Central memory CD4-positive, alpha-beta T cell (primary cell): ENCODE data around the gene ANKRD13D.
"Not testable (repeated sequence)": the region's sequence is repeated elsewhere in the genome, so short reads cannot be mapped to it uniquely, and the experiment has no call there.

Source experiments
- DNase-seq: peaks from one replicate; pipeline ENCODE4 v3.0.0; 2022
- total RNA-seq, 3 experiments: gene quantifications; one replicate each; lab custom pipeline; 2026; lab: John Stamatoyannopoulos, UW

Gene ANKRD13D
- 48.8 to 147 (median 136) reads per million in 3 experiments for total RNA-seq

- DNase-seq, result no peak
Observed at GRCh38 chr11:67289226-67289650, at the start of gene ANKRD13D. Gene ANKRD13D, plus strand, starts transcription at chr11:67289303. Its CDS starts 158 bp downstream, at chr11:67289461.

DNA sequence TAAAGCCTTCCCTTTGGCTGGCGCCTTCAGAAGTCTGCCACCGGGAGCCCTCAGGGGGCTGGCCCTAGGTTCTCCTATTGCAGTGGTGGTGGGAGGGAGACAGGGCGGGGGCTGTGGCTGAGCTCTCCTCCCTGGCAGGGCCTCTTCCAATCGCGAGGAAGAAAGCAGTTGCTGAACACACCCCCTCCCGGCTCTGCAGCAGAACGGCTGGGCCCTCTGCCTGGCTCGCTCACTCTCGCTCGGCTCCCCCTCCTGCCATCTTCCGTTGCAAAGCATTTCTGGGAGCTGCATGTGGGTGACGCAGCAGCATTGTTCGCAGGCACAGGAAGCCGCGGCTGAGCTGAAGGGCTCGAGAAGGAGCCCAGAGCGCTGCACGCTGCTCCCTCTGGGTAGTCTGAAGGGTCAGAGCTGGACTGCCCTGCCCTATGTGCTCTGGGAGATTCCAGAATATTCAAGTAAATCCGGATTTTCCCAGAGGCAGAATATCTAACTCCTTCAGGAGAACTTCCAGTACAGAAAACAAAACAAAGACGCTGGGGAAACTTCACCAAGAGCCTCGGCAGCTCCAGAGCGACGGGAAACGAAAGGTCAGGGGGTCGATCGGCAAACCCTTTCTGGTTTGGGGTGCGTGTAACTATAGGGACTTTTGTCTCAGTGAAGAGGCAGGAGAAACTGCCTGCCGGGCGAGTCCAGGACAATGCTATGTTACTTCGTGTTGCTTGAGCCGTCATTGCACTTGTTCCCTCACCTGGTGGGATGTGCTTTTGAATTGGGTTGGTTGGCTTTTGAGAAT is 49.1 kb upstream of the ANKRD13D start:
- peak; percentile 98 for DNase-seq

- peak; percentile 86 for DNase-seq
Observed at GRCh38 chr11:67240576-67241389, 48.3 kb upstream of the ANKRD13D start.

- no peak for DNase-seq
Observed at GRCh38 chr11:67242548-67242947, 46.6 kb upstream of the ANKRD13D start.

- DNase-seq, result no peak
Observed at GRCh38 chr11:67243051-67243450, 46.1 kb upstream of the ANKRD13D start.

- no peak for DNase-seq
Observed at GRCh38 chr11:67245046-67245445, 44.1 kb upstream of the ANKRD13D start.

DNA sequence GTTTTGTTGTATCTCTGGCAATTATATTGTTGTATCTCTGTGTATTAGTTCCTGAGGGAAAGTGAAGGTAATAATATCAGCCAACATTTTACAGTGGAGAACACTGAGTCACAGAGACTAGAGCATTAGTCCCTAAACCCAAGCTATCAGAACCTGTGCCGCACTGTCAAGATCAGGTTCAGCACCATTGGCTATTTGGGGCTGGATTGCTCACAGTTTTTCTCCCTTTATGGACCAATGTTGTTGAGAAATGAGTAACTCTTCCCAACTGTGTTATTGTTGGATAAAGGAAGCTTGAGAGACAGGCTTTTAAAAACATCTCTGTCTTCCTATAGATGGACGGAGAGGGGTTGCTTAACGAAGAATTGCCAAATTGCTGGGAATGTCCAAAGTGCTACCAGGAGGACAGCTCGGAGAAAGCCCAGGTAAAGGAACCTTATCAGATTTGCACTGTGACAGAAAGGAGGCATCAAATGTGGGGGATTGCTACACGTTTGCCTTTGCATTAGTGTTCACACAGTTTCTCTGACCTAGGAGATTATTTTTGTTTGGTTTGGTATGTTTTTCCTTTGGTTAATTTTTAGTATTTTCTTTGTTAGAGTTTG is 41.1 kb upstream of the ANKRD13D start:
- DNase-seq, result no peak

DNA sequence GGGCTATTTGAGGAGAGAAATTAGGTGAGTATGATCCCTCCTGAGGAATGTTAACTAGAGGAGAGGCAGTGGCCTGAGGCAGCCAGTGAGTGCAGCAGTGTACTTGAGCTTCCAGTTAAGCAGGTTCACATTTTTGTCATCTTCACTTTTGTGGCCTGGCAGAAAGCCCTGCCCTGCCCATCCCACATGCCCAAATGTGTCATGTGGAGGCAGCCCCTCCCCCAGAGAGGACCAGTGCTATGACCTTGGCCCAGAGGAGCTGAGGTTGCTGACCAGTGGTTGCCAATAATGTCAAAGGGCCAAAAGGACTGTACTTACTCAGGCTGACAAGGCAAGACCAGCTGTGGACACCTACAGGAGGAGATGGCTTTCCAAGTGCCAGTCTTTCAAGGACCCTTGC is 40.5 kb upstream of the ANKRD13D start:
- DNase-seq, result no peak

- no peak for DNase-seq
Observed at GRCh38 chr11:67250059-67251043, 38.8 kb upstream of the ANKRD13D start.

DNA sequence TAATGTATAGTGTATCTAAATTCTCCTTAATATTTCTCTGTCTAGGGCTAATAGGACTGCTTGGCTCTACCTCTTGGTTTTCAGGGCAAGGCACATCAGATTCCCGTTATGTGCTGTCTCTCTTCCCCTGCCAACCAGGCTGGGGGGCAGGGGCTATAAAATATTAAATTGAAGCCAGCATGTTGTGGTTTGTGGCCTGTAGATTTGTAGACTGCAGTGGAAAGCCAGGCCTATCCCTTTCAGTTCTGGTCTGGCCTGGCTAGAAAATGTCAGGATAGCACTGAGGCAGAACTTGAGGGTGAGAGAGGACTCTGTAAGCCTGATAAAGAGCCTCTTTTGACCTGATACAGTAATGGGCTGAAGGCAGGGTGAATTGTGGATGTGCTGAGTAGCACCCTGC is 37.3 kb upstream of the ANKRD13D start:
- DNase-seq, result no peak

DNA sequence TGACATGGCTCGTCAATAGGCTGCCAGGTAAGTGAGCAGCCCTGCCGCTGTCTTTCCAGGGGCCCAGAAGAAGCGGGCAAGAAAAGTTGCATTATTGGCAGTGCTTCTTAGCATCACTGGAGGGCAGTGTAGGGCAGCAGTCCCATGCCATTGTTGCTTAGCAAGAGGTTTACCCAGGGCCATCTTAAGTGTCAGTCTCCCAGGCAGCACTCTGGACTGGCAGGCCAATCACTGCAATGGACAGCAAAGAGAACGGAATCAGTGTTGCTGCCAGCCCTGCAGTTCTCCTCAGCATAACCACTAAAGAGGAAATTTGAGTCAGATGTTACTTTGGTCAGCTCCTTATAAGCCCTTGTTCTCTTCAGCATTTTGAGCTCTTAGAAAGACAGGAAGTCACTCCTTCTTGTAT is 36.3 kb upstream of the ANKRD13D start:
- DNase-seq, result no peak

GRCh38 chr11:67253872-67254624 is 35.1 kb upstream of the ANKRD13D start:
- DNase-seq, result no peak

- DNase-seq, result no peak
Observed at GRCh38 chr11:67254798-67255197, 34.3 kb upstream of the ANKRD13D start.

GRCh38 chr11:67255353-67255752 is 33.8 kb upstream of the ANKRD13D start:
- no peak for DNase-seq

DNA sequence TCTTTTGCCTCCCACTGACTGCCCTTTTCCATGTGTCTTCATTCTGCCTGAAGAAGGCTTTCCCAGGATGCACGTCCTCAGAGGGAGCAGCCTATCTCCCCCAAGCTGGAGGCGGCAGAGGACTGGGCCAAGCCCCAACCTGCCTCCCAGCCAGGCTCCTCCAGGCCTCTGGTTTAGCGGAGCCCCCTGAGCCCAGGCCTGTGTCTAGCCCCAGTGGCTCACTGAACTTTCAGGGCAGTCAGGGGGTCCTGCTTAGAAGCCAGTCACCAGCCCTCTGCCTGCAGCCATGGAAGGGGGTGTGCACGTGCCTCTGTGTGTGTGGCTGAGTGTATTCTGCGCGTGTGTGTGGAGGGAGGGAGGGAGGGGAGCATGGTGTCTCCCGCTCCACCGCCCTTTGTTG is 33.2 kb upstream of the ANKRD13D start:
- DNase-seq, result no peak

DNA sequence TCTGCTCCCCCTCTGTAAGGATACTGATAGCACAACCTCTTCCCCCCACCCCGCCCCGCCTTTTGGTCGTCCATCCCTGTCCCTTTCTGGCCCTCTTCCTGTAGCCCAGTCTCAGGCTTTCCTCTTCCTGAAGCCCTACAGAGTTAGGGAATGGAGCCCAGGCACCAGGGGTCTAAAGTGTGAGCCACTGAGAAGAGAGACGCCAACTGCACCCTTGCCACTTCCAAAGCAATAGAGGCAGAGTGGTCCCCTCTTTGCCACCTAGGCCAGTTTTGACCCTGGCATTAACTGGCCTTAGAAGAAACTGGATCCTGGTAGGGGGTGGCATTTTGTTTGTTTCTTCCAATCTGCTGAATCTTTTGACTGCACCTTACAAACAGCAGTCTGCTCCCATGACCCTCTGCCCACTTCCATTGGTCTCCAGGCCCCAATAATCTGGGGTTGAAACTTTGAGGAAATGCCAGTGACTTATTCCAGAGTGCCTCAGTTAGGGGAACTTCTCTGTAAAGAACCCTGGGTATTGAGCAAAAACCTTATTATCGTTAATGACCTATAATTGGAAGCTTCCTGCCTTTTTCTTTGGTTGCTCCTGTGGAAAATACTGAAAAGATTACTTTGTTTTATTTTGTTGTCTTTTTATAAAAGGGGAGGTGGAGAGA is 32.5 kb upstream of the ANKRD13D start:
- no peak for DNase-seq

- no peak for DNase-seq
Observed at GRCh38 chr11:67260406-67260805, 28.7 kb upstream of the ANKRD13D start.

GRCh38 chr11:67260885-67261639 is 28.0 kb upstream of the ANKRD13D start:
- DNase-seq, result not testable (repeated sequence)

DNA sequence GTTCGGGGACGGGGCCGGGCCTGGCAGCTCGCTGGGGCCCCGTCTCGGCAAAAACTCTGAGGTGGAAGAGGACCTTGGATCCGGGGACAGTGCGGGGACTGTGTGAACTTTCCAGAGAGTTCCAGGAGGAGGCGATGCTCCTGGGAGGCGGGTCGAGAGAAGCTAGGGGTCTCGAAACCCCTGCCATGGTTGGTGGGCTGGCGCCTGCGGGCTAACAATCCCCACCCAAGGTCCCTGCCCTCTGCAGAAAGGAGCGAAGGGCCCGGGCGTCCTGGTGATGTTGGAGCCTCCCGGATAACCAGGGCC is 27.5 kb upstream of the ANKRD13D start:
- no peak for DNase-seq
